ENCODE measurements around the gene XPO1.

The XPO1 gene

DNA sequence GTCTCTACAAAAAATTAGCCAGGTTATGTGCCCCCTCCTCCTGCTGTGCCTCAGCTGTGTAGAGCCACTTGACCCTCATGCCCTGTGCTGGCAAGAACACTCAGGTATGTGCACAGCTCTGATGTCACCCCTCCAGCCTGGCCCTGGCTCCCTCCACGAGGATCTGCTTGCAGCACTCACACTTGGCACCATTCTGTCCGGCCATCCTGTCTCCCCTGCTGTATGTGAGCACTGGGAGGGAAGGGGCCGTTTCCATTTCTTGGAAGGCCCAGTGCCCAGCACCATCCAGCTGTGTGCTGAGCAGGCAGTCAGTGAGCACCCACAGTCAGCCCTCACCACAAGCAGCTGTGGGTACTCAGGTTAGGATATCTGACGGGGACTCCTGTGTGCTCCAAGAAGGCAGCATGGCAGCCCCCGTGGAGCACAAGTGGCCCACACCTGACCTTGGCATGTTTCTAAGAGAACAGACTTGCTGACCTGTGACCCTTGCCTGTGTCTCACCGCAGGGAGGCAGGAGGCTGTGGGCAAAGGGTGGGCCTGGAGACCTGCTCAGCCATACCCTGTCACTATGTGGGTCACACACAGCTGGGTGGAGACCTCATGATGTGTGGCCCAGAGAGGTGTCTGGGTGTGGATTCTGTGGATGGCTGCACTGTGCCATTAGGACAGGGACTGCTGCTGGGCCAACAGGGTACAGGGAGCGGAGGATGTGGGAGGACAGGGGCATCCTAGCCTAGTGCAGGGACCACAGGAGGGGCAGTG lies 98.7 kb downstream of the XPO1 start:
- H3K4me3 ChIP-seq (ENCODE audit: insufficient read depth in 1 of 2, low read depth in 1 of 2, low read length in 2 of 2): no peak overlapping the region
- no peak overlapping the region for H3K4me2 ChIP-seq (ENCODE audit: low read length, poor library complexity, severe bottlenecking)
- peaks cover 16% of the 10 kb centered on the region for H3K4me1 ChIP-seq (ENCODE audit: control insufficient read depth, insufficient read depth, low read depth, low read length)
- no peak overlapping the region for H3K27ac ChIP-seq (ENCODE audit: low read length, poor library complexity, severe bottlenecking)
- no peak overlapping the region for H3K9ac ChIP-seq (ENCODE audit: low read length)
- no peak overlapping the region for H2BK5ac ChIP-seq (ENCODE audit: low read depth, low read length, poor library complexity, severe bottlenecking)
- 95% methylated on average over 7 of the region's 7 CpGs for WGBS
- H2BK12ac ChIP-seq (ENCODE audit: low read length in 2 of 2): peak overlapping the region in 1 of 2 experiments; percentile 32
- no peak for DNase-seq
- no peak overlapping the region for H4K91ac ChIP-seq (ENCODE audit: low read length)
- H2BK120ac ChIP-seq (ENCODE audit: low read depth, low read length): no peak overlapping the region
- peaks cover 2% of the 10 kb centered on the region for H3K9me3 ChIP-seq (ENCODE audit: control insufficient read depth, low read length)
- no peak overlapping the region for H3K4ac ChIP-seq (ENCODE audit: low read depth in 1 of 2, low read length in 2 of 2)
- H3K36me3 ChIP-seq (ENCODE audit: control insufficient read depth in 1 of 2, insufficient read depth in 2 of 2, low read depth in 1 of 2, low read length in 2 of 2): peaks cover 6 to 12% of the 10 kb centered on the region in 2 experiments
- H4K8ac ChIP-seq (ENCODE audit: low read length): no peak overlapping the region
- H3K27me3 ChIP-seq (ENCODE audit: control insufficient read depth in 1 of 2, insufficient read depth in 1 of 2, low read length in 2 of 2): no peaks in the 10 kb centered on the region
- no peak overlapping the region for H2AFZ ChIP-seq (ENCODE audit: low read depth, low read length)
- H3K23ac ChIP-seq (ENCODE audit: low read length in 2 of 2): no peak overlapping the region
- no peak overlapping the region for H3K18ac ChIP-seq (ENCODE audit: low read depth in 1 of 2, low read length in 2 of 2)
- H2BK15ac ChIP-seq (ENCODE audit: low read depth, poor library complexity, severe bottlenecking): no peak overlapping the region
- H3K79me1 ChIP-seq (replicated peaks; ENCODE audit: low read length, poor library complexity, severe bottlenecking): no peaks in the 10 kb centered on the region
- no peak overlapping the region for H2AK5ac ChIP-seq (ENCODE audit: low read length, severe bottlenecking)
- H3K14ac ChIP-seq (ENCODE audit: low read length in 2 of 2): no peak overlapping the region

- H4K91ac ChIP-seq (ENCODE audit: low read length): no peak overlapping the region
- H2AK5ac ChIP-seq (ENCODE audit: low read length, severe bottlenecking): no peak overlapping the region
- no peak overlapping the region for H3K4me3 ChIP-seq (ENCODE audit: insufficient read depth in 1 of 2, low read depth in 1 of 2, low read length in 2 of 2)
- no peaks in the 10 kb centered on the region for H3K27me3 ChIP-seq (ENCODE audit: control insufficient read depth in 1 of 2, insufficient read depth in 1 of 2, low read length in 2 of 2)
- H3K4me1 ChIP-seq (ENCODE audit: control insufficient read depth, insufficient read depth, low read depth, low read length): peaks cover 23% of the 10 kb centered on the region
- no peaks in the 10 kb centered on the region for H3K79me1 ChIP-seq (replicated peaks; ENCODE audit: low read length, poor library complexity, severe bottlenecking)
- no peak for DNase-seq
- H3K4me2 ChIP-seq (ENCODE audit: low read length, poor library complexity, severe bottlenecking): no peak overlapping the region
- H3K14ac ChIP-seq (ENCODE audit: low read length in 2 of 2): no peak overlapping the region
- no peak overlapping the region for H2BK15ac ChIP-seq (ENCODE audit: low read depth, poor library complexity, severe bottlenecking)
- H2AFZ ChIP-seq (ENCODE audit: low read depth, low read length): no peak overlapping the region
- H3K9me3 ChIP-seq (ENCODE audit: control insufficient read depth, low read length): no peaks in the 10 kb centered on the region
- no peak overlapping the region for H4K8ac ChIP-seq (ENCODE audit: low read length)
- no peak overlapping the region for H3K27ac ChIP-seq (ENCODE audit: low read length, poor library complexity, severe bottlenecking)
- H3K18ac ChIP-seq (ENCODE audit: low read depth in 1 of 2, low read length in 2 of 2): no peak overlapping the region
- H3K23ac ChIP-seq (ENCODE audit: low read length in 2 of 2): no peak overlapping the region
- no peak overlapping the region for H2BK12ac ChIP-seq (ENCODE audit: low read length in 2 of 2)
- H3K4ac ChIP-seq (ENCODE audit: low read depth in 1 of 2, low read length in 2 of 2): no peak overlapping the region
- no peak overlapping the region for H2BK120ac ChIP-seq (ENCODE audit: low read depth, low read length)
- no peak overlapping the region for H2BK5ac ChIP-seq (ENCODE audit: low read depth, low read length, poor library complexity, severe bottlenecking)
- peaks cover 3 to 12% of the 10 kb centered on the region in 2 experiments for H3K36me3 ChIP-seq (ENCODE audit: control insufficient read depth in 1 of 2, insufficient read depth in 2 of 2, low read depth in 1 of 2, low read length in 2 of 2)
- no peak overlapping the region for H3K9ac ChIP-seq (ENCODE audit: low read length)
Measured at GRCh38 chr2:61438670-61439069, 99.5 kb downstream of the XPO1 start.

DNA sequence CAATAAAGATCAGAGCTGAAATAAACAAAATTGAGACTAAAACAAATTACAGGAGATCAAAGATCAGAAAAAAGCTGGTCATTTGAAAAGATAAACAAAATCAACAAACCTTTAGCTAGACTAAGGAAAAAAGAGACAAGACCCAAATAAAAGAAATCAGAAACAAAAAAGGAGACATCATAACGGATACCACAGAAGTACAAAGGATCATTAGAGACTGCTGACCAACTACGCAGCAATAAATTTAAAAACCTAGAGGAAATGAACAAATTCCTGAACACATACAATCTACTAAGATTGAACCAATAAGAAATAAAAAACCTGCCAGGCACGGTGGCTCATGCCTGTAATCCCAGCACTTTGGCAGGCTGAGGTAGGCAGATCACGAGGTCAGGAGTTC lies 101.0 kb downstream of the XPO1 start:
- Histone ChIP-seq H3K36me3 (ENCODE audit: control insufficient read depth in 1 of 2, insufficient read depth in 2 of 2, low read depth in 1 of 2, low read length in 2 of 2) (peaks cover 0 to 12% of the 10 kb centered on the region in 2 experiments), H4K91ac (ENCODE audit: low read length) (no peak overlapping the region), H4K8ac (ENCODE audit: low read length) (no peak overlapping the region), H3K4ac (ENCODE audit: low read depth in 1 of 2, low read length in 2 of 2) (no peak overlapping the region), H3K27me3 (ENCODE audit: control insufficient read depth in 1 of 2, insufficient read depth in 1 of 2, low read length in 2 of 2) (no peaks in the 10 kb centered on the region), H3K9ac (ENCODE audit: low read length) (no peak overlapping the region), H2BK12ac (ENCODE audit: low read length in 2 of 2) (no peak overlapping the region), H3K18ac (ENCODE audit: low read depth in 1 of 2, low read length in 2 of 2) (no peak overlapping the region), H3K9me3 (ENCODE audit: control insufficient read depth, low read length) (no peaks in the 10 kb centered on the region), H3K23ac (ENCODE audit: low read length in 2 of 2) (no peak overlapping the region), H2BK120ac (ENCODE audit: low read depth, low read length) (no peak overlapping the region), H3K14ac (ENCODE audit: low read length in 2 of 2) (no peak overlapping the region), H3K79me1 (replicated peaks; ENCODE audit: low read length, poor library complexity, severe bottlenecking) (no peaks in the 10 kb centered on the region), H2BK5ac (ENCODE audit: low read depth, low read length, poor library complexity, severe bottlenecking) (no peak overlapping the region), H3K4me1 (ENCODE audit: control insufficient read depth, insufficient read depth, low read depth, low read length) (peaks cover 28% of the 10 kb centered on the region), H2AK5ac (ENCODE audit: low read length, severe bottlenecking) (no peak overlapping the region), H3K4me3 (ENCODE audit: insufficient read depth in 1 of 2, low read depth in 1 of 2, low read length in 2 of 2) (no peak overlapping the region), H2AFZ (ENCODE audit: low read depth, low read length) (no peak overlapping the region), H3K27ac (ENCODE audit: low read length, poor library complexity, severe bottlenecking) (no peak overlapping the region), H2BK15ac (ENCODE audit: low read depth, poor library complexity, severe bottlenecking) (no peak overlapping the region), H3K4me2 (ENCODE audit: low read length, poor library complexity, severe bottlenecking) (no peak overlapping the region)
- 99% methylated on average over 4 of the region's 4 CpGs for WGBS
- DNase-seq: no peak

DNA sequence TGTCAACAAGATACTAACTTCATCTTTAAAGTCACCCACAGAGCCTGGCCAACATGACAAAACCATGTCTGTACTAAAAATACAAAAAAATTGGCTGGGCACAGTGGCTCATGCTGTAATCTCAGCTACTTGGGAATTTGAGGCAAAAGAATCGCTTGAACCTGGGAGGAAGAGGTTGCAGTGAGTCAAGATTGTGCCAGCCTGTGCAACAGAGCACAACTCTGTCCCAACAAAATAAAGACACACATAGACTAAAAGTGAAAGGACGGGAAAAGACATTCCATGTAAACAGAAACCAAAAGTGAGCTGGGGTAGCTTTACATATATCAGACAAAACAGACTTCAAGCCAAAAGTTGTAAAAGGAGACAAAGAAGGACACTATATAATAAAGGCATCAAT lies 102.1 kb downstream of the XPO1 start:
- no peak overlapping the region for H2AK5ac ChIP-seq (ENCODE audit: low read length, severe bottlenecking)

More for the DNA sequence above, 102.1 kb downstream of the XPO1 start:
- Histone ChIP-seq H4K8ac (ENCODE audit: low read length) (no peak overlapping the region), H3K9me3 (ENCODE audit: control insufficient read depth, low read length) (no peaks in the 10 kb centered on the region), H2BK120ac (ENCODE audit: low read depth, low read length) (no peak overlapping the region), H3K14ac (ENCODE audit: low read length in 2 of 2) (no peak overlapping the region), H3K36me3 (ENCODE audit: control insufficient read depth in 1 of 2, insufficient read depth in 2 of 2, low read depth in 1 of 2, low read length in 2 of 2) (peaks cover 0 to 17% of the 10 kb centered on the region in 2 experiments), H2BK12ac (ENCODE audit: low read length in 2 of 2) (no peak overlapping the region), H3K4me2 (ENCODE audit: low read length, poor library complexity, severe bottlenecking) (no peak overlapping the region), H3K4ac (ENCODE audit: low read depth in 1 of 2, low read length in 2 of 2) (no peak overlapping the region), H3K9ac (ENCODE audit: low read length) (no peak overlapping the region), H2AFZ (ENCODE audit: low read depth, low read length) (no peak overlapping the region), H4K91ac (ENCODE audit: low read length) (no peak overlapping the region), H3K4me1 (ENCODE audit: control insufficient read depth, insufficient read depth, low read depth, low read length) (peaks cover 26% of the 10 kb centered on the region), H3K4me3 (ENCODE audit: insufficient read depth in 1 of 2, low read depth in 1 of 2, low read length in 2 of 2) (no peak overlapping the region), H3K18ac (ENCODE audit: low read depth in 1 of 2, low read length in 2 of 2) (no peak overlapping the region), H3K79me1 (replicated peaks; ENCODE audit: low read length, poor library complexity, severe bottlenecking) (no peaks in the 10 kb centered on the region), H2BK5ac (ENCODE audit: low read depth, low read length, poor library complexity, severe bottlenecking) (no peak overlapping the region), H3K23ac (ENCODE audit: low read length in 2 of 2) (no peak overlapping the region), H3K27me3 (ENCODE audit: control insufficient read depth in 1 of 2, insufficient read depth in 1 of 2, low read length in 2 of 2) (no peaks in the 10 kb centered on the region), H2BK15ac (ENCODE audit: low read depth, poor library complexity, severe bottlenecking) (no peak overlapping the region), H3K27ac (ENCODE audit: low read length, poor library complexity, severe bottlenecking) (no peak overlapping the region)
- DNase-seq: peak; percentile 61
- 100% methylated on average over 1 of the region's 2 CpGs for WGBS

All from mesenchymal stem cell (in vitro differentiated cells and primary cell).